T-helper 1 cell treated with Interleukin-12 subunit alpha and Interleukin-12 subunit beta and Interleukin-4 antibody, amounts not matched to agents 30 ng/mL and 1 ng/mL, for 36 hours (primary cell): ENCODE data around the gene ORMDL3. TPM values are rescaled to one million over a fixed set of nuclear protein-coding genes. Genes with fewer than 3 reads are reported as not detected.
"Not testable (repeated sequence)": the region's sequence is repeated elsewhere in the genome, so short reads cannot be mapped to it uniquely, and the experiment has no call there.

Experiments used
- intact Hi-C: fragments of 100-400 bp; cut with micrococcal nuclease; formaldehyde crosslinking; loops from one replicate; pipeline ENCODE4 v1.15.1; 2024
- total RNA-seq: library from RNA; stranded (reverse); gene quantifications from 2 replicates; pipeline ENCODE4 v1.2.3, GENCODE V29; 2022

ORMDL3 gene
- total RNA-seq, 1 donor from 2014 or later = 243 TPM

DNA sequence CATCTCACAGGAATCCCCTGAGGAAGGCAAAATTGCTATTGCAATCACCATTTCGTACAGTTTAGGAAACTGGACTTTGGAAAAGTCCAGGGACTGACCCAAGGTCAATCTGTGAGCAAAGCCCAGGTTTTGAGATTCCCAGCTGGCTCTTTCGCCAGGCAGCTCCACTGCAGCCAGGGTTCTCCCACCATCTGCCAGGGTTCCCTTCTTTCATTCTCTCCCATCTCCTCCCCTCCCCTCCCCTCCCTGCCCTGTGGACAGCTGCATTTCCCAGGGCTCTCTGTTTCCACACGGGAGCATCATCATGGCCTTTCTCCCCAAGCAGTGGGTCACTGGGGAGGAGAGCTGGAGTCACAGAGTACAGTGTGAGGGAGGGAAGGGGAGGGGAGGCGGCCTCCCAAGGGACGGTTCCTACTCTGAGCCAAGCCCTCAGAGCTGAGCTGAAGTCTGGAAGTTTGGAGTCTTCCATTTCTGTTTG is 23.5 kb upstream of the ORMDL3 start:
- intact Hi-C loops = no loop called here

DNA sequence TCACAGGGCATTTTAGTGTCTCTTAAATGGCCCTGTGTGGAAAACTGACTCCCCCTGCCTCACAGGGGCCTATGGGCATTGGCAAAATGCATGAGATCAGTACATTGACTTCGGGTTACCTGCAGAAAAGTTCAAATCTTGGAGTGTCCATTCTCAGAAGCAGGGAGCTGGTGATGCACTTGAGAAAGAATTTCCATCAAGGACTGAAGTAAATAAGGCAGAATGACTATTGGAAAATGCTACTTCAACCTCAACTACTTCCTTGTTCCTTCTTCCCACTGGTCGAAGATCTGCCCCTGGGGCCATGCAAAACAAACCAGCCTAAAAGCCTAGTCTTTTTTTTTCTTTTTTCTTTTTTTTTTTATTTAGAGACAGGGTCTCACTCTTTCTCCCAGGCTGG is 21.6 kb upstream of the ORMDL3 start:
- intact Hi-C loops = no loop called here

- intact Hi-C loops = not testable (repeated sequence)
Observed at GRCh38 chr17:39948489-39948828, 21.1 kb upstream of the ORMDL3 start.

DNA sequence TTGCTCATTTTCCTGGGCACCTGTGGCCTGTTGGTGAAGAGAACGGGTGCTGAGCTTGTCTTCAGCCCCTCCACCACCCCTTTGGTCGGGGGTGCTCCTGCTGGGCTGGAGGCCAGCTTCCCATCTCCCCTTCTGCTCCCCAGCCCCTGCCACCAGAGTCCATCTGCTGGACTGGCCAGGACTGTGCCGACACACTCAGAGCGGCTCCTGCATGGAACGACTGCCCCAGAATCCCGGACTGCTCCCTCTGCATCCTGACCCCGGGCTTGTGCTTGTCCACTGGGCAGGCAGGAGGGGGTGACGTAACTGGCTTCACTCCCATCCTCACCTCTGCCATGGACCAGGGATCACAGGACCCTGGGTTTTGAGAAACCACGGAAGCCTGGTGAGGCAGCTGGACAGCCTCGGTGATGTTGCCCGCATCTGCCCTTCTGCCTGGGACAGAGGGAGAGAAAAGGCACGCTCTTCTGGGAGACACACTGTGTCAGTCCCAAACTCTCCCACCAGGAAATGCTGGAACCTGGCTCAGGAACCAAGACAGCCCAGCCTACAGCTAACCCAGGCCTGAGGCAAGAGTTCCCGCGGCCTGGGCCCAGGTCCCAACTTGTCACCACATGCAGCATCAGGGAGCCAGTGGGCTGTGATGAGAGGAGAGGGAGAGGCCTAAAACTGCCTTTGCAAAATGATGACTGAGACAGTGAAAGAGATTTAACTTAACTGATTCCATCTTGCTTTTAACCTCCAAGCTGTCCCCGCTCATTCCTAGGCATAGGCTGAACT is 19.3 kb upstream of the ORMDL3 start:
- intact Hi-C loops = no loop called here

GRCh38 chr17:39944393-39944711 is 17.0 kb upstream of the ORMDL3 start:
- intact Hi-C loops = no loop called here

DNA sequence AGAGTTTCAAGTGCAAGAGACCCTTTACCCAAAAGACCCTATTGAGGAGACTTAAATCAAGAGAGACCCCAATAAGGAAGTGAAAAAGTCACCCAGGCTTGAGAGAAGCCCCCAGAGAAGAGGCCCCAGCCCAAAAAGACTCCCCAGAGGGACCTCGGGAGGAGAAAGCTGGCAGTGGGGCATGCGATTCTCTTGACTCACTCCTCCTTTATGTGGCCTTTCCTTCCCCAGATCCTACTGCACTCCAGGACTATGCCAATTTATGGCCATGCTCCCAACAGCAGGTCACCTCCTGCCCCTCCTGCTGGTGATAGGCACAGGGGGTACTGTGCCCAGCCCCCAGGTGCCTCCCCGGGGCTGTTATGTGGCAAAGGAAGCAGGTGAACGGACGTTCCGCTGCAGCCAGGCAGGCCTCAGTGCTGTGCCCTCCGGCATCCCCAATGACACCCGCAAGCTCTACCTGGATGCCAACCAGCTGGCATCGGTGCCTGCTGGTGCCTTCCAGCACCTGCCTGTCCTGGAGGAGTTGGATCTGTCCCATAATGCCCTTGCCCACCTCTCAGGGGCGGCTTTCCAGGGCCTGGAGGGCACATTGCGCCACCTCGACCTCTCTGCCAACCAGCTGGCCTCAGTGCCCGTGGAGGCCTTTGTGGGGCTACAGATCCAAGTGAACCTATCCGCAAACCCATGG is 16.4 kb upstream of the ORMDL3 start:
- intact Hi-C loops = no loop called here

DNA sequence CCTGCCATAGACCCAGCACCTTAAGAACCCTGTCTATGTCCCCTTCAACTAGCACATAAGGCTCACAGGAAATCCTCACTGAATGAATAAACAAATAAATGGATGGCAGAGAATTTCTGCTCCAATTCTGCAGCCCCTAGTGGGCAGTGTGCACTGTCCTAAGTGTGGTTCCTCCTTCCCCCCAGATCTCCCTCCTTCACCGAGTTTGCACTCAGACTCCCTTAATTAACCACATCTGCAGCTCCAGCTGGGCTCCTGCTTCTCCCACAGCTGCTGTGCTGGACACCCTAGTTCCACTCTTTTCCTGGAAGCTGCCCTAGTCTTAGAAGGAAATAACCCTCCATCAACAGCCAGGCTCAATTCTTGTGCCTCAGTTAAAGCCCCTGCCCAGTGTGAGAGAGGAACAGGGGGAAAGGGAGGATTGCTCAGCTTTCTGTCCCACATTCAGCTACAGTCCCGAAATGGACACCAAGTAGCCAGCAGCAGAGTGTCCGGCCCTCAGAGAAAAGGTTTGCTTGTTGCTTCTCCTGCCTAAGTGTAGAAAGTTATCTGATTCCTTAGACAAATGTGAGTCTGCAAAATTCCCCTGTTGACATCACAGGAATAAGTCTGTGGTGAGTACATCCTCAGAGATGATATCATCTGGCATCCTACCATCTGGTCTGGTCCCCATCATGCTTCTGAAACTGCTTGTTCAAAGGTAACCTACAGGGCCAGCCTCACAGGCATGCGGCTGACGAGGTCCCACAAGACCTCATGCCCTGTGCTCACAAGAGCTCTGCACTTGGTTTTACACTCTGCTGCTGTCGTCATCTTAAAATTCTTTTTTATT is 12.4 kb upstream of the ORMDL3 start:
- intact Hi-C loops = loop anchor here (1.0 kb wide), 3 partner anchors 12 to 40 kb away; partner anchors contain the start of genes LRRC3C, ORMDL3 and PSMD3

GRCh38 chr17:39939106-39939505 is 11.7 kb upstream of the ORMDL3 start:
- intact Hi-C loops = no loop called here

DNA sequence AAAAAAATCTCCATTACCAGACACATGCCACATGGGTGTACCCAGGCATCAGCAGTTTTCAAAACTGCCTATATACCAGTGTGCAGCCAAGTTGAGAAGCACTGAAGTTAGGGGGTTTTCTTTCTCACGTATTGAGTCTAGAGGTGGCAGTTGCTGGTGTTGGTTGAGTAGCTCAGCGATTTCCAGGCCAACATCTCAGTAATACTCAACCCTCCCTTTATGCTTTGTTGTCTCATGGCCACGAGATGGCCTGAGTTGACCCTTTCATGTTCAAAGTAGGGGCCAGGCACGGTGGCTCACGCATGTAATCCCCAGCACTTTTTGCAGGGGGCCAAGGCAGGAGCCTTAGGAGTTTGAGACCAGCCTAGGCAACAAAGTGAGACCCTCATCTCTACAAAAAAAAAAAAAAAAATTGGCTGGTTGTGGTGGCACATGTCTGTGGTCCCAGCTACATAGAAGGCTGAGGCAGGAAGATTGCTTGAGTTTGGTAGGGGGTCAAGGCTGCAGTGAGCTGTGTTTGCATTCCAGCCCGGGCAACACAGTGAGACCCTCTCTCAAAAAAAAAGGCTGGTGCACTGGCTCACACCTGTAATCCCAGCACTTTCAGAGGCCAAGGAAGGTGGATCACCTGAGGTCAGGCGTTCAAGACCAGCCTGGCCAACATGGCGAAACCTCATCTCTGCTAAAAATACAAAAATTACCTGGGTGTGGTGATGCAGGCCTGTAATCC is 10.9 kb upstream of the ORMDL3 start:
- intact Hi-C loops = no loop called here

GRCh38 chr17:39937447-39937846 is 10.0 kb upstream of the ORMDL3 start:
- intact Hi-C loops = no loop called here

DNA sequence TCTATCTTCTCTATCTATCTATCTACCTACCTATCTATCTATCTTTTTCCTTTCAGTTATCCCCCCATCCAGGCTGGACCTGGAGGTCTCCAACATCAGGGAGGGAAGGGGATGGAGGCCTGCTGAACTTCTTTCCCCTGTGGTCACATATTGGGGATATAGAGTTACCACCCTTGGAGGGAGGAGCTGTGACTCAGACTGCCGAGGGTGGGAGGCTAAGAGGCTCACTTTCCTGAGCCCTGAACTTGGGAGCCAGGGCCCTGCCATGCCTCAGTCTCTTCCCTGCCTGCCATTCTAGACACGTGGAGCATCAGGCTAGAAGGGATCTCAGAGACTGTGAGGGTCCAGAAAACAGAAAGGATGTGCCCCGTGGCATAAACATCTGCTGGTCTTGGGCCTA is 8.5 kb upstream of the ORMDL3 start:
- intact Hi-C loops = no loop called here

DNA sequence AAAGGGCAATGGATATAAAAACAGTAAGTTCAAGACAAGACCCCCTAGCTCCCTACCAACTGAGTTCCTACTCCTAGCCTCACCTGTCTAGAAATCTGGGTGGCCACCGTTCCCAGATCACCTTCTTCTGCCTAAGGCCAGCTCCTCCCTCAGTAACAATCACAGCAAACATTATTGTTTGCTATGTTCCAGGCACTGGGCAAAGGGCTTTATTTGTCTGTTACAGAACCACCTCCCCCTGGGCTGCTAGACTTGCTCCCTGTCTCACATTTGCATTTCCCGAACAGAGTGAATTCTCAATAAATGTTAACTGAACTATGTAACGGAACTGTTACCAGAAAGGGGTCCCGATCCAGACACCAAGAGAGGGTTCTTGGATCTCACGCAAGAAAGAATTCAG is 6.9 kb upstream of the ORMDL3 start:
- intact Hi-C loops = no loop called here

DNA sequence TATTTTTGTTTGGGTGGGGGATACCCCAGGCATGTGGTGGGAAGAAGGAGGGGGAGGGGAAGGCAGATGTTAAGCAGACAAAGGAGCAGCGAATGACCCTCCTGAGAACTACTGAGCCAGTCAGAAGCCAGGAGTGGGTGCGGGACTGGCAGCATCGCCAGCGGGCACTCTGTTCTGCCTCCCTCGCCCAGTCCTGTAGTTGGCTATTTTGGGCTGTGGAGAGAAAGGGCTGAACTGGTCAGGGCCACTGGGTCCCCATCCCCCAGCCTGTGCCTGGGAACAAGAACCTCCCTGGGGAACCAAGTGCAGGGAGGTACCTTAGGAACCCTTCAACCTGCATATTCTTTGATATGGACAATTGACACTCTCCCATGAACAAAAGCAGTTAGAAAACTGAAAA is 6.5 kb upstream of the ORMDL3 start:
- intact Hi-C loops = no loop called here

- intact Hi-C loops = loop anchor here (5.0 kb wide), 1 partner anchor 528 kb away; the partner anchor contains the start of gene FBXL20
Observed at GRCh38 chr17:39929646-39930407, 2.4 kb upstream of the ORMDL3 start.

- intact Hi-C loops = loop anchor here (5.0 kb wide), 1 partner anchor 527 kb away; the partner anchor contains the start of gene FBXL20
Observed at GRCh38 chr17:39928858-39929645, 1.7 kb upstream of the ORMDL3 start.

DNA sequence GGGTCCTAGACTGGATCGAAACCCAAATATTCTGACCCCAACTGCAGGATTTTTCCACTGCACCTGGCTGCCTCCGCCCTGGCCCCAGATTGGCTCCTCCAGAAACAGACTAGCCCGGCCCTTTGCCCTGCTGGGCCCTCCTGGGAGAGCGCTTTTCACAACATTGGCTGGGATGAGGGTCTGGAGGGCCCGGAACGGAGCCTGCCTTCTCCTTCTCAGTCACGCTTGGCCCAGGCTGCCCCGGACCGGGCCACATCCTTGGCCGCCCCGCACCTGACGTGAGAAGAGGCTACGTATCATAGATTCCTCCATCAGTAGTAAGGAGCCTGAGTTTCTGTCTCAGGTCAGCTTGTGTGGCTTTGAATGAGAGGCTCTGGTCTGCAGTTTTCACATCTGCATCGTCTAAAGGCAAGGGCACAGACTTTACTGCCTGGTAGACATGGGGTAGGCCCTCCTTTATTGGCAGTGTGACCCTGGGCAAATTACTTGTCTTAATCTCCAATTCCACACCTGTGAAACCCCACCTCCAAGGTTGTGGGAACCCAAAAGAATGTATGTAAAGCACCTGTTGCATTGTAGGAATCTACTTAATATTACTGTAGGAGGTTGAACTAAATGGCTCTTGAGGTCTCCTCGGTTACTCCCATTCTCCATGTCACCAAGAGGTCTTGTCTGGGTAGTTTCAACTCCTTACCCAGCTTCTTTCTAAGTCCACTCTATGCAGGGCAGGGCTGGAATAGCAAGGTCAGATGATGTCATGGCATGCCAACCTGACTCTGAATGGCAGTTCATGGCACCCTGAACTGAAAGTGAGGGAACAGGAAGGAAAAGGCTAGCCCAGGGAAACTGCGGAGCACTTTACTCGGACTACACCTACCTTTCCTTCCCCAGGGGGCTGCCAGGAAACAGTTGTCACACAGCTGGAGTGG is 792 bp upstream of the ORMDL3 start:
- intact Hi-C loops = loop anchor here (1.0 to 5.0 kb wide), 12 partner anchors 12 to 526 kb away; partner anchors contain the start of genes CDC6, CDK12, FBXL20 and MED24

DNA sequence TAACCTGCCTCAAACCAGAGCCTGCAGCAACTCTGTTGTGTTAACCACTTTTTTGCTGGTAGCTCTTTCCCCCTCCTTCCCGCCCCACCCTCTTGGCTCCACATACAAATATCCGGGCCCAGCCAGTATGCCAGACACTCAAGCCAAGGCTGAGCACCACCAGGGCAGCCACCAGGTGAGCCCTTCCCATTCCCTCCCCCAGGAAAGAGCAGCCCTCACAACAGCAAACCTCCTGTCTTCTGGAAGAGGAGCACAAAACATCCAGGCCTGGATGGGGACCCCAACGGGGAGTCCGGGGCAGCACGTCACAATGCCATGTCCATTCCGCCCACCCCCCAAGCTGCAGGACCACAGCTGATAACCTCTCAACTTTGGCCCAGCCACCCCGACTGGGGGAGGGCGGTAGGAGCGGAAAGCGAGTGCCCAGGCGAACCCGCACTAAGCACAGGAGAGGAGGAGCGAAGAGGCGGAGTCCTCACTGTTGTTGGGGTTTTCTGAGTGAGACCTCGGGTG is 757 bp downstream of the ORMDL3 start:
- intact Hi-C loops = loop anchor here (1.0 to 5.0 kb wide), 17 partner anchors 8 to 524 kb away; partner anchors contain the start of genes CDC6, CDK12, FBXL20 and GSDMB

GRCh38 chr17:39926135-39926587 is 1.2 kb downstream of the ORMDL3 start:
- intact Hi-C loops = loop anchor here (1.0 to 5.0 kb wide), 7 partner anchors 8 to 524 kb away; partner anchors contain the start of genes FBXL20 and GSDMB
